AG09309 (cell line): ENCODE results near the gene ANKEF1.

Experiments used
- DNase-seq: peaks from one replicate; pipeline ENCODE4 v3.0.0-alpha.2; 2010; ENCODE audit warnings: low read depth
- H3K4me3 ChIP-seq: 2 replicates; pipeline ENCODE4 v1.5.1; 2011; ENCODE audit warnings: mild to moderate bottlenecking, low read depth, low read length, moderate library complexity; ENCODE audit not compliant: control insufficient read depth
- TF ChIP-seq, protein P1 (sequence below): IDR thresholded peaks from 2 replicates; pipeline ENCODE4 v1.5.1; 2011; ENCODE audit warnings: mild to moderate bottlenecking, low read depth, low read length, inconsistent platforms; ENCODE audit not compliant: insufficient read depth, control insufficient read depth; ENCODE audit errors: missing control alignments

Gene ANKEF1

GRCh38 chr20:10094566-10095173 is 59.9 kb downstream of the ANKEF1 start:
- no peak overlapping the region for H3K4me3 ChIP-seq
- DNase-seq, result no peak
- TF ChIP-seq, protein P1, sequence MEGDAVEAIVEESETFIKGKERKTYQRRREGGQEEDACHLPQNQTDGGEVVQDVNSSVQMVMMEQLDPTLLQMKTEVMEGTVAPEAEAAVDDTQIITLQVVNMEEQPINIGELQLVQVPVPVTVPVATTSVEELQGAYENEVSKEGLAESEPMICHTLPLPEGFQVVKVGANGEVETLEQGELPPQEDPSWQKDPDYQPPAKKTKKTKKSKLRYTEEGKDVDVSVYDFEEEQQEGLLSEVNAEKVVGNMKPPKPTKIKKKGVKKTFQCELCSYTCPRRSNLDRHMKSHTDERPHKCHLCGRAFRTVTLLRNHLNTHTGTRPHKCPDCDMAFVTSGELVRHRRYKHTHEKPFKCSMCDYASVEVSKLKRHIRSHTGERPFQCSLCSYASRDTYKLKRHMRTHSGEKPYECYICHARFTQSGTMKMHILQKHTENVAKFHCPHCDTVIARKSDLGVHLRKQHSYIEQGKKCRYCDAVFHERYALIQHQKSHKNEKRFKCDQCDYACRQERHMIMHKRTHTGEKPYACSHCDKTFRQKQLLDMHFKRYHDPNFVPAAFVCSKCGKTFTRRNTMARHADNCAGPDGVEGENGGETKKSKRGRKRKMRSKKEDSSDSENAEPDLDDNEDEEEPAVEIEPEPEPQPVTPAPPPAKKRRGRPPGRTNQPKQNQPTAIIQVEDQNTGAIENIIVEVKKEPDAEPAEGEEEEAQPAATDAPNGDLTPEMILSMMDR, result peak; percentile 36

GRCh38 chr20:10096790-10097189 is 62.0 kb downstream of the ANKEF1 start:
- TF ChIP-seq, protein P1, result no peak
- H3K4me3 ChIP-seq, result no peak overlapping the region
- no peak for DNase-seq

GRCh38 chr20:10105046-10105445 is 70.3 kb downstream of the ANKEF1 start:
- TF ChIP-seq, protein P1, result no peak
- no peak overlapping the region for H3K4me3 ChIP-seq
- no peak for DNase-seq
